ENCODE data around the gene DEFB131A. TPM values are rescaled to one million over a fixed set of nuclear protein-coding genes. Genes with fewer than 3 reads are reported as not detected.

The DEFB131A gene
- total RNA-seq, 2 donors from 2014 or later: not detected

Other genes starting within 250 kb of the DEFB131A start
- gene USP17L10, start 233.8 kb upstream of the DEFB131A start, total RNA-seq: not detected
- not detected for gene USP17L11, start 229.0 kb upstream of the DEFB131A start, total RNA-seq
- gene USP17L12, start 224.3 kb upstream of the DEFB131A start, total RNA-seq: not detected
- gene USP17L13, start 219.5 kb upstream of the DEFB131A start, total RNA-seq: not detected
- gene USP17L15, start 210.0 kb upstream of the DEFB131A start, total RNA-seq: not detected
- gene USP17L17, start 200.5 kb upstream of the DEFB131A start, total RNA-seq: not detected
- gene USP17L18, start 195.8 kb upstream of the DEFB131A start, total RNA-seq: not detected
- not detected for gene USP17L19, start 191.0 kb upstream of the DEFB131A start, total RNA-seq
- not detected for gene USP17L20, start 186.3 kb upstream of the DEFB131A start, total RNA-seq
- gene USP17L21, start 181.5 kb upstream of the DEFB131A start, total RNA-seq: not detected
- not detected for gene USP17L22, start 176.8 kb upstream of the DEFB131A start, total RNA-seq
- gene USP17L24, start 119.2 kb upstream of the DEFB131A start, total RNA-seq: not detected
- gene USP17L25, start 114.5 kb upstream of the DEFB131A start, total RNA-seq: not detected
- gene USP17L26, start 109.8 kb upstream of the DEFB131A start, total RNA-seq: not detected
- gene USP17L5, start 105.0 kb upstream of the DEFB131A start, total RNA-seq: not detected
- gene USP17L27, start 100.3 kb upstream of the DEFB131A start, total RNA-seq: not detected
- gene USP17L28, start 95.5 kb upstream of the DEFB131A start, total RNA-seq: not detected
- not detected for gene USP17L29, start 90.8 kb upstream of the DEFB131A start, total RNA-seq
- gene USP17L30, start 81.3 kb upstream of the DEFB131A start, total RNA-seq: not detected